ENCODE measurements around the gene CHRDL2.

Gene CHRDL2

GRCh38 chr11:74685905-74686304 lies 45.3 kb downstream of the CHRDL2 start:
- no peak overlapping the region for H3K4me3 Mint-ChIP-seq
- no peak overlapping the region for H3K27ac Mint-ChIP-seq
- peaks cover 14% of the 10 kb centered on the region for H3K27me3 Mint-ChIP-seq
- no peaks in the 10 kb centered on the region for H3K9me3 Mint-ChIP-seq
- H3K4me1 Mint-ChIP-seq, result no peaks in the 10 kb centered on the region
- no peaks in the 10 kb centered on the region for H3K36me3 Mint-ChIP-seq

- H3K9me3 Mint-ChIP-seq, result no peaks in the 10 kb centered on the region
- H3K4me1 Mint-ChIP-seq, result no peaks in the 10 kb centered on the region
- H3K36me3 Mint-ChIP-seq, result no peaks in the 10 kb centered on the region
- no peak overlapping the region for H3K4me3 Mint-ChIP-seq
- H3K27me3 Mint-ChIP-seq, result peaks cover 14% of the 10 kb centered on the region
- H3K27ac Mint-ChIP-seq, result no peak overlapping the region
These were observed 45.9 kb downstream of the CHRDL2 start for GRCh38 chr11:74685338-74685737.

- peaks cover 14% of the 10 kb centered on the region for H3K27me3 Mint-ChIP-seq
- H3K9me3 Mint-ChIP-seq, result no peaks in the 10 kb centered on the region
- no peaks in the 10 kb centered on the region for H3K4me1 Mint-ChIP-seq
- no peaks in the 10 kb centered on the region for H3K36me3 Mint-ChIP-seq
- H3K27ac Mint-ChIP-seq, result no peak overlapping the region
- H3K4me3 Mint-ChIP-seq, result no peak overlapping the region
These were observed 46.6 kb downstream of the CHRDL2 start for GRCh38 chr11:74684661-74685060.

- H3K27ac Mint-ChIP-seq, result no peak overlapping the region
- no peaks in the 10 kb centered on the region for H3K9me3 Mint-ChIP-seq
- peaks cover 14% of the 10 kb centered on the region for H3K27me3 Mint-ChIP-seq
- H3K36me3 Mint-ChIP-seq, result no peaks in the 10 kb centered on the region
- no peak overlapping the region for H3K4me3 Mint-ChIP-seq
- H3K4me1 Mint-ChIP-seq, result no peaks in the 10 kb centered on the region
These were observed 47.2 kb downstream of the CHRDL2 start for GRCh38 chr11:74683941-74684481.

- Mint-ChIP-seq H3K9me3 (no peaks in the 10 kb centered on the region), H3K27me3 (peaks cover 14% of the 10 kb centered on the region), H3K4me3 (no peak overlapping the region), H3K27ac (no peak overlapping the region), H3K4me1 (no peaks in the 10 kb centered on the region), H3K36me3 (no peaks in the 10 kb centered on the region)
These were observed 47.9 kb downstream of the CHRDL2 start for GRCh38 chr11:74683279-74683871.

GRCh38 chr11:74682731-74683278 lies 48.4 kb downstream of the CHRDL2 start:
- Mint-ChIP-seq H3K36me3 (no peaks in the 10 kb centered on the region), H3K27ac (no peak overlapping the region), H3K4me1 (no peaks in the 10 kb centered on the region), H3K27me3 (peaks cover 14% of the 10 kb centered on the region), H3K9me3 (no peaks in the 10 kb centered on the region), H3K4me3 (no peak overlapping the region)

GRCh38 chr11:74681686-74682651 lies 49.3 kb downstream of the CHRDL2 start:
- H3K27me3 Mint-ChIP-seq, result peaks cover 14% of the 10 kb centered on the region
- no peak overlapping the region for H3K27ac Mint-ChIP-seq
- no peaks in the 10 kb centered on the region for H3K9me3 Mint-ChIP-seq
- no peaks in the 10 kb centered on the region for H3K4me1 Mint-ChIP-seq
- H3K36me3 Mint-ChIP-seq, result no peaks in the 10 kb centered on the region
- H3K4me3 Mint-ChIP-seq, result no peak overlapping the region

- H3K27ac Mint-ChIP-seq, result no peak overlapping the region
- no peaks in the 10 kb centered on the region for H3K9me3 Mint-ChIP-seq
- H3K4me1 Mint-ChIP-seq, result no peaks in the 10 kb centered on the region
- H3K36me3 Mint-ChIP-seq, result no peaks in the 10 kb centered on the region
- H3K27me3 Mint-ChIP-seq, result peaks cover 14% of the 10 kb centered on the region
- H3K4me3 Mint-ChIP-seq, result no peak overlapping the region
These were observed 50.3 kb downstream of the CHRDL2 start for GRCh38 chr11:74680703-74681531.

- Mint-ChIP-seq H3K4me3 (no peak overlapping the region), H3K27ac (no peak overlapping the region), H3K27me3 (peaks cover 13% of the 10 kb centered on the region), H3K9me3 (no peaks in the 10 kb centered on the region), H3K4me1 (no peaks in the 10 kb centered on the region), H3K36me3 (no peaks in the 10 kb centered on the region)
These were observed 51.1 kb downstream of the CHRDL2 start for GRCh38 chr11:74680035-74680671.

GRCh38 chr11:74679513-74679865 lies 51.7 kb downstream of the CHRDL2 start:
- Mint-ChIP-seq H3K4me3 (no peak overlapping the region), H3K27me3 (peaks cover 8% of the 10 kb centered on the region), H3K9me3 (no peaks in the 10 kb centered on the region), H3K36me3 (peaks cover 2% of the 10 kb centered on the region), H3K27ac (no peak overlapping the region), H3K4me1 (no peaks in the 10 kb centered on the region)

GRCh38 chr11:74678591-74679512 lies 52.4 kb downstream of the CHRDL2 start:
- no peaks in the 10 kb centered on the region for H3K9me3 Mint-ChIP-seq
- no peak overlapping the region for H3K4me3 Mint-ChIP-seq
- H3K27me3 Mint-ChIP-seq, result peaks cover 6% of the 10 kb centered on the region
- no peak overlapping the region for H3K27ac Mint-ChIP-seq
- no peaks in the 10 kb centered on the region for H3K4me1 Mint-ChIP-seq
- peaks cover 2% of the 10 kb centered on the region for H3K36me3 Mint-ChIP-seq

GRCh38 chr11:74678041-74678440 lies 53.2 kb downstream of the CHRDL2 start:
- H3K4me1 Mint-ChIP-seq, result no peaks in the 10 kb centered on the region
- H3K27me3 Mint-ChIP-seq, result peaks cover 5% of the 10 kb centered on the region
- no peak overlapping the region for H3K4me3 Mint-ChIP-seq
- H3K27ac Mint-ChIP-seq, result no peak overlapping the region
- peaks cover 2% of the 10 kb centered on the region for H3K36me3 Mint-ChIP-seq
- no peaks in the 10 kb centered on the region for H3K9me3 Mint-ChIP-seq

GRCh38 chr11:74677131-74677530 lies 54.1 kb downstream of the CHRDL2 start:
- Mint-ChIP-seq H3K36me3 (peaks cover 2% of the 10 kb centered on the region), H3K4me1 (no peaks in the 10 kb centered on the region), H3K27ac (no peak overlapping the region), H3K9me3 (no peaks in the 10 kb centered on the region), H3K4me3 (no peak overlapping the region), H3K27me3 (no peaks in the 10 kb centered on the region)

GRCh38 chr11:74676596-74676995 lies 54.6 kb downstream of the CHRDL2 start:
- H3K27me3 Mint-ChIP-seq, result no peaks in the 10 kb centered on the region
- H3K27ac Mint-ChIP-seq, result no peak overlapping the region
- H3K4me1 Mint-ChIP-seq, result no peaks in the 10 kb centered on the region
- H3K36me3 Mint-ChIP-seq, result peaks cover 2% of the 10 kb centered on the region
- H3K9me3 Mint-ChIP-seq, result no peaks in the 10 kb centered on the region
- no peak overlapping the region for H3K4me3 Mint-ChIP-seq
